T-helper 1 cell treated with Interleukin-12 subunit alpha and Interleukin-12 subunit beta and Interleukin-4 antibody, amounts not matched to agents 30 ng/mL and 1 ng/mL, for 36 hours (primary cell): ENCODE data around the gene ADAMTS2. TPM values are rescaled to one million over a fixed set of nuclear protein-coding genes. Genes with fewer than 3 reads are reported as not detected.

Source experiments
- intact Hi-C: fragments of 100-400 bp; cut with micrococcal nuclease; formaldehyde crosslinking; loops from one replicate; pipeline ENCODE4 v1.15.1; 2024
- total RNA-seq: library from RNA; stranded (reverse); gene quantifications from 2 replicates; pipeline ENCODE4 v1.2.3, GENCODE V29; 2022

Gene ADAMTS2
- total RNA-seq, 1 donor from 2014 or later = not detected

DNA sequence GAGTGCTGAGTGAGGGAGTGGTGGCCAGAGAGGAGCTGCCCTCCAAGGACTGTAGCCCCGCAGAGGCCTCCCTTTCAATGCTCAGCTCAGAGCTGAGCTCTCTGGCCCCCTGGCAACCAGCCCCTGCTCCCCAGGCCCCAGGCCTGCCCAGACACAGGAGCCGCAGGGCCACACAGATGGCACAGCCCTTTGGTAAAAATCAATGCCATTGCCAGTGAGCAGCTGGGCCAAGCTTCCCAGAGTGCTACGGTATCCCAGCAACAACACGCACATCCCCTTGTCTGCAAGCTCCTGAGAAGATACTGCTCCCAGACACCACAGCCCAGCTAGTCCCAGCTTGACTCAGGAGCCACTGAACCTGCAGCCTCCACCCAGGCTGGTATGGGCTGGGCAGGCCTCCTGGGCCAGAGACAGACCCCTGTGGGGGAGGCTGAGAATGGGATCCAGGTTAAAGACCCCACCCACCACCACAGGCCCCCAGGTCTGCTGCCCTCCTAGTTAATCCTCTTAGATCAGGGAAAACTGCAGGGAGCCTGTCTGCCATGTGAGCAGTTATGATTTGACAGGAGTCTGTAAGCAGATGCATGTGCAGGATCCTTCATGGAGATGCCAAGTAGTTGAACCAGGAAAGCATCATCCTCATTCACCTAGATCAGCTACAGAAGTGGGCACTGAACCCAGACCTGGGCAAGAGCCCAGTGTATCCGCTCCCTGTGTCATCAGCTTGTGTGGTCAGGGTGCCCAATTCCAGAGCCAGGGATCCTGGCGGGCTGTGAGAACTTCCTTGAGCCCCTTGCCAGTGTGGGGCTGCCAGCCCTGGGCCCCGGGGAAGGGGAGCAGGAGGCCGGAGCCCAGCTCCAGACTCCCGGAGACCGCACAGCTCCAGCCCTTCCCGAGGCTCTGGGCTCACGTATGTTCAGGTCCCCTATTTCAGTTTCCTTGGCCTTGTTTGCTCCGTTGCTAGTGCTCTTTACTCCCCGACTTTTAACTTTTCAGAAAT is 26.7 kb upstream of the ADAMTS2 start:
- intact Hi-C loops = no loop called here

DNA sequence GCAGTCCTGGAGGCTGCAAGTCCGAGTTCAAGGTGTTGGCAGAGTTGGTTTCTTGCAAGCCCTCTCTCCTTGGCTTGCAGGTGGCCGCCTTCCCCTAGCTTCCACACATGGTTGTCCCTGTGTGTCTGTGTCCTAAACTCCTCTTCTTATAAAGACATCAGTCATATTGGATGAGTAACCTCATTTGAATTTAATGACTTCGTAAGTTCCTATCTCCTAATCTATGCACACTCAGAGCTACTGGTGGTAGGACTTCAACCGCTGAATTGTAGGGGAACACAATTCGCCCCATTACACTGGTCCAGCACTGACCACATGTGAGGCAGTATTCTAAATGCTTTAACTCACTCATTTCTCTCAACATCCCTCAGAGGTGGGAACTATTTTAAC is 25.9 kb upstream of the ADAMTS2 start:
- intact Hi-C loops = no loop called here

DNA sequence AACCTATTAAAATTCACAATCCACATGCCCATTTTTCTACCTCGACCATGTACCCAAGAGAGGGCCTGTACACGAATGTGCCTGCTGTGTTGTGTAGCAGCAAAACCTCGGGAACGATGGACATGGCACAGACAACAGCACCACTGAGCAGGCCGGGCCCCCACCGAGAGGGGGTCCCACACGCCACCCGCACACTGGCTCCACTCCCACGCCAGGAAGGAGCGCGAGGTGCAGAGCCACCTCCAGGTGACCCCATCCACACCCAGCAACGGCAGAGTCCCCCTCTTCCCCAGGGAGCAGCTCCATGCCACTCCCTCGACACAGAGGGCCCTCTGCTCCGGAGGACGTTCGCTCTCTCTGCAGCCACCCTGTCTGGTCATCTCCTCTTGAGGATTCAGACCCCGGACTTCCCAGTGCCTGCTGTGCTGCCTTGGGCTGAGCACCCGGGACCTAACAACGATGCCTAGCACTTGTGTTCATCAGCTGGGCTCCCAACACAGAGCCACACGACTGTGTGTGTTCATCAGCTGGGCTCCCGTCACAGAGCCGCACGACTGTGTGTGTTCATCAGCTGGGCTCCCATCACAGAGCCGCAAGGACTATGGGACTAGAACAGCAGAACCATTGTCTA is 25.3 kb upstream of the ADAMTS2 start:
- intact Hi-C loops = no loop called here

DNA sequence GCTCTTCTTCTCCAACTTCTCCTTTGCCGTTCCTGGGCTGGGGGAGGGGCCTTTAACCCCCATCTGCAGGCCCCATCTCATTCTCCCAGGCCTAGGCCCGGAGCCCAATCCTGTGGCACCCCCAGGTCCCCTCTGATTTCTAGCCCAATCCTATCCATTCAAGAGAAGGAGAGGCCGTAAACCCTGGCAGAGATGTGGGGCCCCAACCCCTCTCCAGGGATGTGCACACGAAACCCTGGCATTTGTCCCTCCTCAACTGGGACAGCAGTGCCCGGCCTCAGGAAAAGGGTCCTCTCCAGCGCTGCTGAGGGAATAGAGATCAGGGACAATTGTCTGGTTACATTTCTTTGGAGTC is 24.2 kb upstream of the ADAMTS2 start:
- intact Hi-C loops = no loop called here

DNA sequence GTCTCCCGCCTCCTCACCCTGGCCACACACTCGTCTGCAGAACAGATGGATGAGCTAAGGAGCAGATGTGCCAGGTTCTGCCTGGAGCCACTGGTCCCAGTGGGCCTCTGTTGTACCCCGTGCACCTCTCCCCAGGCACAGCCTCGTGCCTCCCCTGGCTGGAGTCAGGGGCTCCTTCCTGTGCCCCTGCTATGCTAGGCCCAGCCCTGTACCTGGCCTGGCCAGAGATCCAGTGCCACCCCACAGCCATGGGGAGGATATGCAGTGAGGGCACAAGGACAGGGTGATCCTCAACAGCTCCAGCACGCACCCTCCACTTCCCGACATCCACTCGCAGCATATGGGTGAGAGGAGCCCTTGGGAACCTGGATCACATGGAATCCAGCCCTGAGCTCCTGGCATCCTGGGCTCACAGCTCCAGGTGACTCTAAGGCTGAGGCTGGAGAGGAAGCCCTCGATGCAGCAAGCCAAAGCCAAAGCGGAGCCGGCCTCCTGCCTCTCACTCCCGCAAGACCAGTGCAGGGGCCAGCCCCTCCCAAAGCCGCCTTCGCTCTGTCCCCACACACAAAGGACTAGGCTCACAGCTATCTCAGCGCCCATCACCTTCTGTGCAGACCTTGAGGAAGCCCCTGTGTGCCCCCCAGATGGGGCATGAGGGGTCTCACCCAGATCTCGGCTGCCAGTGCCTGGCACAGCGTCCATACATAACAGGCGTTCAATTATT is 23.7 kb upstream of the ADAMTS2 start:
- intact Hi-C loops = no loop called here

DNA sequence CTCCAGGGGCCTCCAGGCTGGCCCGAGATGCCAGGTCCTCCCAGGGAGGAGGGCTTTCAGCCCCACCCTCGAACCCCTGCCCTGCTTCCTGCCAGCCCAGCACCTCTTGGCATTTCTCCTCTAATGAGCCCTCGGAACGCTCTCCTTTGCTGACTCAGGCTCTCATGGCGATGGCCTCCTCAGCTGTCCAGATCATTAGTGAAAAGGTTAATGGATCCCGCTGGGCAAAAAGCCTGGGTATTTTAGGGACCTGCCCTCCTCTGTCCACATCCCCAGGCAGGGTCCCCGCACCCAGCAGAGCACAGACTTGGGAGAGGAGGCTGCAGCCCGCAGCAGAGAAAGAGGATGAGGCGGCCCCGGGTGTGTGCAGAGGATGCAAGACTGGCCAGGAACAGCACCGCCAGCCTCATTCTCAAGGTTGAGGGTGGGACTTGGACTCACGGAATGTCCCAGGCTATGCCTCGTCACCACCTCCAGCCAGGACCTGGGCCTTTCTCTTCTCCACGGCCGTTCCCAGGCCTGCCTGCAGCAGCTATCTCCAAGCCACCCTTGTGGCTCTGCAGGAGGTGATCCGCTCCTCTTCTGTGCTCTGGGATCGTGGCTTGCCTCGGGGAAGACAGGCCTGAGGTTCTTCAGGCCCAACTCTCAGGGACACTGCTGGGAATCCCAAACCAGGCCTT is 23.0 kb upstream of the ADAMTS2 start:
- intact Hi-C loops = no loop called here

DNA sequence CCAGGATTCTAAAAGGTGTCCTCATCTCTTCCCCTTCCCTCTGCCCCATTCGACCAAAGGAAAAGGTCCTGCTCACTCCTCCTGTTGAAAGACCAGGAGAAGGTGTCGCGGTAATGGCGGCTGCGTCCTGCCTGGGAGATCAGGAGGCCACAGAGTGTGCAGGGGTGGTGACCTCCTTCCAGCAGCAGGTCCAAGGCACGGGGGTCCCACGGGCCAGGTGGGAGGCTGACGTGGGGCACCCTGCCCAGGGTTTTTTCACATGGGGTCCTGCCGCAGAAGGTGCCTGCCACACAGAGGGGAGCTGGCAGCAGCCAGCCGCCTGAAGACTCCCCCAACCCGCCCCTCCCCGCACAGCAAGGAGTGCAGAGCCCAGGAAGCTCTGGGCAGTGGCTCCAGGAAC is 22.2 kb upstream of the ADAMTS2 start:
- intact Hi-C loops = no loop called here

DNA sequence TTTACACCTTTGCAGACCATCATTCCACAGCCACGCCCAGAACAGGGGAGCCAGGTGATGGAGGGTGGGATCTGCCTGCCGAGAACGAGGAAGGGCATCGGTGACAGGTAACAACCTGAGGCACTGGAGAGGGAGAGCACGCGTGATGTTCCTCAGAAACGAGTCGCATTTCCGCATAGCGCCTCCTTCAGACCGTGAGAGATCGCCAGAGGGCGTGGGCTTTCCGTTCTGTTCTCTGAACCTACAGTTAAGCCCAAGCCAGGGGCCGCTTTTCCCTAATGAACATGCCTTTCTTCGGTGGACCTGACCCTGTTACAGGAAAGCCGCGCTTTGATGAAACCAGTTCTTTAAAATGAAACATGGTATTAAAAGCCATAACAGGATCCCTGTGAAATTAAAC is 17.1 kb upstream of the ADAMTS2 start:
- intact Hi-C loops = no loop called here

DNA sequence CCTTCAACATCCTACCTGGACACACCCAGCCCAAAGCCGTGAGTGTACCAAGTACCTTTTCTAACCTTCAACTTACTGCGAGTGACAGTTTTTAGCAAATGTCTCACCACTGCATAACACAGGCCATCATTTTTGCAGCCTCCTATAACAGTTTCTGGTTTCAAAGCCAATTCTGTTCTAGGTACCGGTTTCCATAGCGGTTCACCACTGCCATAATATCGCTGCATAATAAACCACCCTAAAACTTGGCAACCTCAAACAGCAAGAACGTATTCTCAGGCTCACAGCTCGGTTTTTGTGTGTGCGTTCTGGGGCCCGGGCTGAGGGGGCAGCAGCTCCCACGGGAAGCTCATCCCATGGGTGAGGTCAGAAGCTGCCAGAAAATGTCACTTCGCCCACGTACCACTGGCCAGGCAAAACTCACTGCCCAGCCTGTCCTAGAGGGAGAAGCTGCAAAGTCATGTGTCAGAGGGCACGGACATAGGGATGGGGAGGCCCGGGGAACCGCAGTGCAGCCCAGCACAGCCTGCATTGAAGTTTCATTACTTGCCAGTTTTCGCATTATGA is 15.9 kb upstream of the ADAMTS2 start:
- intact Hi-C loops = no loop called here

DNA sequence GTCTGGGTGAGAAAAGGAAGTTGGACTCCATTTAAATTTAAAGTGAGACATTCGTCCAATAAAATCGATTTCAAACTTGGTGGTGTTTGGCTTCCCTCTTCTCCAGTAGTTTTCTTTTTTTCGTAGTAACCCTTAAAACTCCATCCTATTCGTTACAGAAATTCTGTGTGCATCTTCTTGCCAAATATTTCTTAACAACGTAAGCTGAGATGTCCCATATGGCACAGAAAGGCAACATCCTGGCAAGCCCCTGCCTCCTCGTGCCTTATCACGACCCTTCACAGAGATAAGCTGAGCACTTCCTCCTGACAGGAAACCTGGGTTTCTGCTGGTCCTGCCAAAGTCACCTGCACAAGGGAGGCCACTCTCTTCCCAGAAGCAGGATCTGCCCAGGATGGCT is 11.8 kb upstream of the ADAMTS2 start:
- intact Hi-C loops = no loop called here

DNA sequence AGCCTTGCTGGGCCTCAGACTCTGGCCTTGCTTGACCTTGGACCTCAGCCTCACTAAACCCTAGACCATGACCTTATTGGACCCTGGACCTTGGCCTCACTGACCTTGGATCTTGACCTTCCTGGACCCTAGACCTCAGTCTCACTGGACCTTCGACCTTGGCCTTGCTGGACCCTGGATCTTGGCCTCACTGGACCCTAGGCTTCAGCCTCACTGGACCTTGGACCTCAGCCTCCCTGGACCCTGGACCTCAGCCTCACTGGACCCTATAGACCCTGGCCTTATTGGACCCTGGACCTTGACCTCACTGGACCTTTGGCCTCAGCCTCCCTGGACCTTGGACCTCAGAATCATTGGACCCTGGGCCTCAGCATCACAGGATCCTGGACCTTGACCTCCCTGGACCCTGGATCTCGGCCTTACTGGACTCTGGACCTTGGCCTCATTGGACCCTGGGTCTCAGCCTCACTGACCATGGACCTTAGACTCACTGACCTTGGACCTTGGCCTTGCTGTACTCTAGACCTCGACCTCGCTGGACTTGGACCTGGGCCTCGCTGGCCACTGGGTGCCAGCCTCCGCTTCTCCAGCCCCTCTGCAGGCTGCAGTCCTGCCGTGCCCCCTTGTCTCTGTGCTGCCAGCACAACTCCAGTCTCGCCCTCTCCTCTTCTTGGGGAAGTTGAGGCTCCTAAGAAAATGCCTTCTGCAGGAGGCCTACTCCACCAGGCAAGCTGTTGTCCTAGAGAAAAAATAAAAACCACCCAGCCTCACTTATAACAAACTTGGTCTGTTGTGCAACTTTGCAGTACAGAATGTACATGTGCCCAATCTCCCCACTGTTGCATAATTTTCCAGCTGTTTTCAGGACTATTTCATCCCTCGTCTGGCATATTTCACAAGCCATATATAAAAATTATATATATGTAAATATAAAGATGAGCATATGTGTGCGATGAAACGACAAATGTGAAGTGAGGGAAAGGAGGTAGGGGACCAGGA is 11.0 kb upstream of the ADAMTS2 start:
- intact Hi-C loops = no loop called here

DNA sequence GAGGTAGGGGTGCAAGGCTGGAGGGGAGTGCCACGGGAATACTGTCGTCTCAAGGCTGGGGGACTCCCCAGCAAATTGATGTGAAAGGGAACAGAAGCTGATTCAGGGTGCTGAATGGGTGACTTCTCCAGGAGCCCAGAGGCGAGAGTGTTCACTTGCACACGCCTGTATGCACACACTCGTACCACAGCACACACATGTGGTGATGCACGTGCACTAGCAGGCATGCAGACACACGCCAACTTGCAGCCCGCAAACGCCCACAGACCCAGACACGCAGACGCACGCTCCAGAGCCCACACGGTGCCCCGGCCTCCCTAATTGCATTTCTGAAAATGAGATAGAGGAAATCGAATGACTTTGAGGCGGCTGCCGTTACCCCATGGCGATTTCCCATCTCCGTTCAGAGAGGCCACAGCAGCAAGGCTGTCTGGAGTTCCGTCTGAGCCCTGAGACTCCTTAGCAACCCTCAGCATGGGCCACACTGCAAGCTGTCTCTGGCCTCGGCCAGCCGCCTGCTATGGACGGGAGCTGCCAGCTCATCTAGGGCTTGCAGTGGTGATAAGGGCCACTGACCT is 9.1 kb upstream of the ADAMTS2 start:
- intact Hi-C loops = no loop called here

DNA sequence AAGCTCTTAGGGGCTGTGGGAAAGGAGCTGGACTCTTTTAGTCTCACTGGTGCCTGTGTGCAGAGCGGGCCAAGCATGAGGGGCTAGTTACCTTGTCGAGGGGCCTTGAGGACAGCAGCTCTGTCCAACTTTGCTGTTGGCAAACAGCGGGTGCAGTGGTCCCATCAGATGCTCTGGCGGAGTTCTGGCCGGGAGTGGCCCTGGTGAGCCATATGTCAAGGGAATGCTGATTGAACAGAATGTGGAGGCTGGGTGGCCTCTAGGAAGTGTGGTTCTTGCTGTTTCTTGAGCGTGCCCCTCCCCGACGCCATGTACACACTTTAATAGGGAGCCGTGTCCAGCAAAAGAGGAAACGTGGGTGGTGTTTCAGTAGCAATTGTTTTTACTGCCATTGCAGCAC is 3.6 kb upstream of the ADAMTS2 start:
- intact Hi-C loops = no loop called here

DNA sequence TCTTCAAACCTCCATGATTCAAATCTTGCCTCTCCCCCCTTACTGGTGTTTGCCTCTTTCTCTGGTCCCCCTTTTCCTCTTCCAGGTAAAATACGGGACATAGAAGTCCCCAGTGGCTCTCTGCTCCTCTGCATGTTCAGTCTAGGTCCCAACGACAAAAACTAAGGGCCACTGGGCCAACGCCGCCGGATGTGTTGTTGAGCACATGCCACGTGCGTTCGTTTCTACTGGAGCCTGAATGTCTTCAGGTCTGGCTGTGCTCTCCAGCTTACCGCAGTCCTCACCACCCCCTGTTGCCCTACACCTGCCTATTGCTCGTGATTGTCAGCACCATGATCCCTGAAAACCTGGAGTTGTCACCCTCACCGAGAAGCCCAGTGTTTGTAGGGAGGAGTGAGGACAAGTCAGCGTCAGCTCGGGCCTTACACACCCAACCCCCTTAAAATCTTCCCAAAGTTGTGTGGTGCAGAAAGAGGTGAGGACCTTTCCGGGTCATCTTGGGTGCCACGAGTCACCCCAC is 2.8 kb upstream of the ADAMTS2 start:
- intact Hi-C loops = no loop called here

DNA sequence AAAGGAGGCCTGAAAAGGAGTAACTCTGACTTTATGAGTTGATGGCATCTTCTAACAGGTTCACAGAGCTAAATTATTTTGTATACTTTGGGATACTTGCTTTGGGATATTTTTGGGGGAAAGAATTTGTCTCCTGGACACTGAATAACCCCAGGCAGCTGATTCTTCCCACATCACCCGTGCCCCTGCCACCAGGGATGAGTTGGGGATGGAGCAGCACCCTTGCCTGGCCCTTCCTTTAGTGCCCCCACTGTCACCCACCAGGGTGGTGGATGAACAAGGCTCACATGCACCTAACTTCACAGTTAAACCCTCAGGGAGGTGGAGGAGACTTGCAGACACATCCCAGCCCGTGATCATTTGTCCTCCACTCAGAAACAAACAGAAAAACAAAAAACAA is 2.3 kb upstream of the ADAMTS2 start:
- intact Hi-C loops = no loop called here

DNA sequence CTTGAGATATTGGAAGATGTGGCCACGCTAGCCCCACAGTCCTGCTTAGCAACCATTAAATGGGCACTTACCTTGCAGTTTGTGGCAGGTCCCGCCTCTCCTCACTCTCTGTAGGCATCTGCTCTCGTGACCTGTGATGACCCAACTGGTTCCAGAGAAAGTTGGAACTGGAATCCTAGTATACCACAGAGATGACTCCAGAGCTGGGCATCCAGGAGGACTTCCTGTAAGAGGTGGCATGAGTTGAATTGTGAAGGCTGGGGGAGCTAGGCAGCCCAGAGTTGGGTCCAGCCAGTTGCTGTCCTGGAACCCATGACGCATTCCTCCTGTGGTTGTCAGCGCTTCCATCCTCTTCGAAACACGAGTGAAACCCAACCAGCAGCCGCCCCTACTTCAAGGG is 1.6 kb upstream of the ADAMTS2 start:
- intact Hi-C loops = no loop called here

DNA sequence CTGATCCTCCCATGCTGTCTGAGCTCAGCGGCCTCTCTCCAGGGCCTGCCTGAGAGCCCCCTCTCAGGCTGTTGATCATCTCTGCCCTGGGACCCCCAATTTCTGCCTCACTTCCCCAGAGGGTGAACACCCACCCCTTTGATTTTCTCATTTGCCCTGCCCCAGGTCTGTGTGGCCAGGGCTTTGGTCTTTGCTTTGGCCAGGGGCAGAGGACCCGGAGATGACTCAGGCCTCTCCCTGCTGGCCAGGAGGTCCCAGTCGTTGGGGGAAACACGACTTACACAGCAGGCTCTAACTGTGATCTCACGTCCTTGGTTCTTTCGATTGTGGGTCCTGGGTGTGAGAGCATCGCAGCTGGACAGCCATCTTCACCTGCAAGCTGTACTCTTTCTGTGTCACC is 1.1 kb upstream of the ADAMTS2 start:
- intact Hi-C loops = no loop called here

DNA sequence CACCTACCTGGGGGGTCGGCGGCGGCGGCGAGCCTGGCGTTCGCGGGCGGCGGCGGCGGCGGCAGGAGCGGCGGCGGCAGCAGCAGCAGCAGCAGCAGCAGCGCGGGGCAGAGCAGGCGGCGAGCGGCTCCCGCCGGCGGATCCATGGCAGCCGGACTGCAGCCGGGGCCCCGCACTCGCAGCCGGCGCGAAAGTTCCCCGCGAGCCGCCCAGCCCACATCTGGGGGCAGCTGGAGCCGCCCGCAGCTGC is 153 bp downstream of the ADAMTS2 start:
- intact Hi-C loops = no loop called here

DNA sequence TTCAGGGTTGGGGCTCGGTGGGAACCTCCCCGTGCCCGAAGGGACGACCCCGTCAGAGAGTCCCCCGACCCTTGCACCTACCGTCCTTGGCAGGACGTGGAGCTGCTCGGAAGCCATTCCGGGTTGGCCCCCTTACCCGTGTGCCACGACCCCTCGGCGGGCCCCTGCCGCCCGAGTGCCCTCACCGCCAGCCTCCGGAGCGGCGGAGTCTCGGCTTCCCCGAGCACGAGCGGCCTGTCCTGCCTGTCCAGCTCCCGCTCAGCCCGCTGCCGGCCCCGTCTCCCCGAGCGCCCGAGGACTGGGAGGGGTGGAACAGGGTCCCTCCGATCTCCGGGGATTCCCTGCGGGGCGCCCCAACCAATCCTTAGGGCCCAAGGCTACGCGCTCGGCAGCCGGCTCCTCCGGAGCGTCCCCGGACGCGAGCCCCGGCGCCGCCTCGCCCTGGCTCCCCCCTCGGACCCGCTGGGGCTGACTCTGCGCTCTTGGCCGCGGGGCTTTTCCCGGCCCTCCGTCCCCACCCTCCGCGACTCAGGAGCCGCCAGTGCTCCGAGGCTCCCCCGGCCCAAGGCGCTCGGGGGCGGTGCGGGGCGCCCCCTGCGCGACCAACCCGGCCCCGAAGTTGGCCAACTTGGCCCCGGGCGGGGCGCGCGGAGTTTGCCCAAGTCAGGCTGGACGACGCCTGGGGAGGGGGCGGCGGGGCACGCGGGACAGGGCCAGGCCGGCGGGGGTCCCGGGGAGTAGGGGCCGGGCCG is 654 bp downstream of the ADAMTS2 start:
- intact Hi-C loops = no loop called here
